ENCODE data around the gene LSAMP.

DNA sequence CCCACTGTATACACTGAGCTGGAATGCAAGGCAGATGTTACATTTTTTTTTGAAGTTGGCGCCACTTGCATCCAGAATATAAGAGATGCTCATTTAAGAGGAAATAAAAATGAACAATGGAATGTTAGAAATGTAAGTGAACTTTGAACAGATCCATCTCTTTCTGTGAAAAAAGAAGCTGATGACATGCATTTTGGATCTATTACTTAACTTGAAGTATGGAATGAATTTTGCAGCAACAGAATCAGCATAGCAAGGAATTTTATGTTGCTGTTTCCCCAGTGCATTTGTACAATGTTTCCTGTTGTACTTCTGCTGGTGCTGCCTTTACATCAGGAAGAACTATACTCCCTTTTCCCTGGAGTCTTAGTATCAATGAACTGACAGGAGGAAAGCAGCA is 178.2 kb downstream of the LSAMP start:
- TF ChIP-seq, protein P1, sequence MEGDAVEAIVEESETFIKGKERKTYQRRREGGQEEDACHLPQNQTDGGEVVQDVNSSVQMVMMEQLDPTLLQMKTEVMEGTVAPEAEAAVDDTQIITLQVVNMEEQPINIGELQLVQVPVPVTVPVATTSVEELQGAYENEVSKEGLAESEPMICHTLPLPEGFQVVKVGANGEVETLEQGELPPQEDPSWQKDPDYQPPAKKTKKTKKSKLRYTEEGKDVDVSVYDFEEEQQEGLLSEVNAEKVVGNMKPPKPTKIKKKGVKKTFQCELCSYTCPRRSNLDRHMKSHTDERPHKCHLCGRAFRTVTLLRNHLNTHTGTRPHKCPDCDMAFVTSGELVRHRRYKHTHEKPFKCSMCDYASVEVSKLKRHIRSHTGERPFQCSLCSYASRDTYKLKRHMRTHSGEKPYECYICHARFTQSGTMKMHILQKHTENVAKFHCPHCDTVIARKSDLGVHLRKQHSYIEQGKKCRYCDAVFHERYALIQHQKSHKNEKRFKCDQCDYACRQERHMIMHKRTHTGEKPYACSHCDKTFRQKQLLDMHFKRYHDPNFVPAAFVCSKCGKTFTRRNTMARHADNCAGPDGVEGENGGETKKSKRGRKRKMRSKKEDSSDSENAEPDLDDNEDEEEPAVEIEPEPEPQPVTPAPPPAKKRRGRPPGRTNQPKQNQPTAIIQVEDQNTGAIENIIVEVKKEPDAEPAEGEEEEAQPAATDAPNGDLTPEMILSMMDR (IDR thresholded peaks at IDR 0.05; ENCODE audit: insufficient read depth, low read depth, low read length) = no peak
- no peak for TF ChIP-seq EZH2 (IDR thresholded peaks at IDR 0.05; ENCODE audit: insufficient read depth, low read length)

Data from astrocyte (in vitro differentiated cells and primary cell).